PC-3 (cell line): ENCODE results near the gene DEPP1. TPM values are rescaled to one million over a fixed set of nuclear protein-coding genes. Genes with fewer than 3 reads are reported as not detected.

ENCODE experiments used
- ATAC-seq: fragments of 200-7000 bp; cut with Tn5 transposase; 2 replicates; pipeline ENCODE4 v1.9.1; 2020; ENCODE audit warnings: mild to moderate bottlenecking, moderate library complexity
- BruUV-seq: library from RNA; stranded (reverse); fragments of 400-500 nt; replicated peaks from 2 replicates; lab custom pipeline; 2021; lab: Mats Ljungman, UMichigan
- CTCF ChIA-PET: fragments of 300-600 bp; sonication (Branson Sonifier 250); formaldehyde crosslinking; loops from one replicate; lab custom pipeline; 2022; ENCODE audit warnings: antibody characterized with exemption; lab: Charles Lee
- POLR2A ChIA-PET: fragments of 300-600 bp; sonication (Branson Sonifier 250); formaldehyde crosslinking; loops from one replicate; lab custom pipeline; 2022; ENCODE audit warnings: antibody characterized with exemption; ENCODE audit not compliant: unreplicated experiment; lab: Charles Lee
- DNase-seq: peaks from one replicate; pipeline ENCODE4 v3.0.0-alpha.2; 2015
- H2AFZ ChIP-seq: fragments of 300-600 bp; sonication (generic); 2 replicates; pipeline ENCODE4 v1.6.0; 2016; ENCODE audit warnings: antibody characterized with exemption, low read length
- H3F3A ChIP-seq: fragments of 300-600 bp; sonication (generic); one replicate; pipeline ENCODE4 v1.6.0; 2017; ENCODE audit warnings: antibody characterized with exemption, low read length, control low read depth, mild to moderate bottlenecking; ENCODE audit not compliant: unreplicated experiment
- H3K27ac ChIP-seq: fragments of 300-600 bp; sonication (generic); 2 replicates; pipeline ENCODE4 v1.5.1; 2016; ENCODE audit warnings: mild to moderate bottlenecking, low read length
- H3K27me3 ChIP-seq: fragments of 300-600 bp; sonication (generic); 2 replicates; pipeline ENCODE4 v1.6.1; 2016; ENCODE audit warnings: low read length, mixed read lengths
- H3K36me3 ChIP-seq: fragments of 300-600 bp; sonication (generic); 2 replicates; pipeline ENCODE4 v1.6.1; 2016; ENCODE audit warnings: low read depth, mixed run types, low read length, mixed read lengths
- H3K4me1 ChIP-seq: fragments of 300-600 bp; sonication (generic); 2 replicates; pipeline ENCODE4 v1.5.1; 2016; ENCODE audit warnings: low read length; ENCODE audit not compliant: insufficient read depth
- H3K4me2 ChIP-seq: fragments of 300-600 bp; sonication (generic); 2 replicates; pipeline ENCODE4 v1.6.0; 2016; ENCODE audit warnings: low read length
- H3K4me3 ChIP-seq: fragments of 300-600 bp; sonication (generic); 2 replicates; pipeline ENCODE4 v1.5.1; 2016; ENCODE audit warnings: mild to moderate bottlenecking, low read length, mixed read lengths
- H3K79me2 ChIP-seq: fragments of 300-600 bp; sonication (generic); 2 replicates; pipeline ENCODE4 v1.6.1; 2017; ENCODE audit warnings: low read length, mixed read lengths
- H3K9ac ChIP-seq: fragments of 300-600 bp; sonication (generic); 2 replicates; pipeline ENCODE4 v1.6.0; 2016; ENCODE audit warnings: mild to moderate bottlenecking, low read length
- H3K9me2 ChIP-seq: fragments of 300-600 bp; sonication (generic); replicated peaks from 2 replicates; pipeline ENCODE4 v1.6.1; 2016; ENCODE audit warnings: mixed run types, low read length, mixed read lengths
- H3K9me3 ChIP-seq: fragments of 300-600 bp; sonication (generic); 2 replicates; pipeline ENCODE4 v1.6.1; 2016; ENCODE audit warnings: low read length, mixed read lengths
- H4K20me1 ChIP-seq: fragments of 300-600 bp; sonication (generic); 2 replicates; pipeline ENCODE4 v1.6.1; 2016; ENCODE audit warnings: low read length, mixed read lengths
- CTCF ChIP-seq: fragments of 300-600 bp; sonication (generic); conservative IDR thresholded peaks from 2 replicates; pipeline ENCODE4 v1.5.1; 2017; ENCODE audit warnings: antibody characterized with exemption, low read depth, mild to moderate bottlenecking, low read length
- EZH2 ChIP-seq: fragments of 300-600 bp; sonication (generic); IDR thresholded peaks from one replicate; pipeline ENCODE4 v1.6.1; 2017; ENCODE audit warnings: antibody characterized with exemption, mild to moderate bottlenecking, low read length; ENCODE audit not compliant: unreplicated experiment
- EZH2phosphoT487 ChIP-seq: fragments of 300-600 bp; sonication (generic); IDR thresholded peaks from 2 replicates; pipeline ENCODE4 v1.6.1; 2018; ENCODE audit warnings: mild to moderate bottlenecking, antibody characterized with exemption, low read length, borderline replicate concordance
- intact Hi-C: fragments of 100-400 bp; cut with micrococcal nuclease; formaldehyde crosslinking; loops from 2 replicates; pipeline ENCODE4 v1.9.0; 2023
- total RNA-seq: library from RNA; depleted of rRNA; stranded (reverse); fragments of >200 nt; gene quantifications from 2 replicates; pipeline ENCODE4 v1.2.3, GENCODE V29; 2014

DEPP1 gene
- total RNA-seq, 1 experiment from 2014 or later: 9.0 TPM

- DNase-seq: peak; percentile 91
- ChIA-PET CTCF (no interaction called here), POLR2A (interaction anchor here (1.0 kb wide), 1 partner anchor 19 kb away, joined by 4 read pairs; the partner anchor contains the start of gene DEPP1)
- TF ChIP-seq EZH2: no peak
- no peak for TF ChIP-seq EZH2phosphoT487
- TF ChIP-seq CTCF: no peak
- Histone ChIP-seq H2AFZ (peak within 1 kb of the TSS; percentile 98), H3K9me2 (no peaks in the 10 kb centered on the region), H4K20me1 (no peaks in the 10 kb centered on the region), H3K4me1 (peaks cover 19% of the 10 kb centered on the region), H3F3A (no peaks in the 10 kb centered on the region), H3K36me3 (no peaks in the 10 kb centered on the region), H3K27me3 (no peaks in the 10 kb centered on the region), H3K27ac (peak within 1 kb of the TSS; percentile 43), H3K4me2 (peak within 1 kb of the TSS; percentile 97), H3K4me3 (peak within 1 kb of the TSS; percentile 80), H3K9me3 (no peaks in the 10 kb centered on the region), H3K9ac (peak within 1 kb of the TSS; percentile 89), H3K79me2 (peaks cover 15% of the 10 kb centered on the region)
- intact Hi-C loops: loop anchor here (1.0 to 2.0 kb wide), 3 partner anchors 16 to 49 kb away; no protein-coding TSS in a partner anchor
- BruUV-seq: no TSS peak
- peak; percentile 98 for ATAC-seq
Measured at GRCh38 chr10:44959247-44960087, 19.1 kb downstream of the DEPP1 start, which contains the start of gene RASSF4. Gene RASSF4 (plus strand): TSS chr10:44959802. CDS start chr10:44970203, 10,401 bp downstream.

DNA sequence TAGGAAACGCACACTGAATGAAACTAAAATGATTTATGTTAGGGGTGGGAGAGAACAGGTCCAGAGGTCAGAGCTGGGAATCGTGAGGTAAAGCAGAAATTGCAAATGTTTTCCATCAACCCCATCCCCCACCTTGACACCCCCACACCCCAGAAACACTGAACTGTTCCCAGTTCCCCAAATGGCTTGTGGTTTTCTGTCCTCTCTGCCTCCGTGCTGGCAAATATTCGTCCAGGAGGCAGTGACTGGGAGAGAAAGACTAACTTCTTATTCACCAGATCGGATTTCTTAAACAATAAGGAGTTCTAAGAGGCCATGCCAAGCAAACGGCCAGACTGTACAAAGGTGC is 19.7 kb downstream of the DEPP1 start:
- ChIA-PET POLR2A (no interaction called here), CTCF (no interaction called here)
- intact Hi-C loops: loop anchor here (1.0 to 2.0 kb wide), 3 partner anchors 16 to 50 kb away; no protein-coding TSS in a partner anchor
- H4K20me1 ChIP-seq: no peaks in the 10 kb centered on the region
- peak overlapping the region; percentile 98 for H2AFZ ChIP-seq
- H3F3A ChIP-seq: no peaks in the 10 kb centered on the region
- no peaks in the 10 kb centered on the region for H3K9me2 ChIP-seq
- H3K27me3 ChIP-seq: no peaks in the 10 kb centered on the region
- BruUV-seq: TSS peak; percentile 84
- H3K27ac ChIP-seq: peak overlapping the region; percentile 43
- H3K36me3 ChIP-seq: no peaks in the 10 kb centered on the region
- H3K9me3 ChIP-seq: no peaks in the 10 kb centered on the region
- DNase-seq: no peak
- no peak for ATAC-seq
- TF ChIP-seq EZH2phosphoT487 (no peak), EZH2 (no peak), CTCF (no peak)
- H3K4me2 ChIP-seq: peak overlapping the region; percentile 89
- peaks cover 19% of the 10 kb centered on the region for H3K4me1 ChIP-seq
- H3K9ac ChIP-seq: peak overlapping the region; percentile 89
- peaks cover 15% of the 10 kb centered on the region for H3K79me2 ChIP-seq
- H3K4me3 ChIP-seq: peak overlapping the region; percentile 80
